ENCODE measurements around the gene PUDP. TPM values are rescaled to one million over a fixed set of nuclear protein-coding genes. Genes with fewer than 3 reads are reported as not detected.

The PUDP gene
- total RNA-seq, 2 donors from 2014 or later: 19.4 to 37.2 TPM

DNA sequence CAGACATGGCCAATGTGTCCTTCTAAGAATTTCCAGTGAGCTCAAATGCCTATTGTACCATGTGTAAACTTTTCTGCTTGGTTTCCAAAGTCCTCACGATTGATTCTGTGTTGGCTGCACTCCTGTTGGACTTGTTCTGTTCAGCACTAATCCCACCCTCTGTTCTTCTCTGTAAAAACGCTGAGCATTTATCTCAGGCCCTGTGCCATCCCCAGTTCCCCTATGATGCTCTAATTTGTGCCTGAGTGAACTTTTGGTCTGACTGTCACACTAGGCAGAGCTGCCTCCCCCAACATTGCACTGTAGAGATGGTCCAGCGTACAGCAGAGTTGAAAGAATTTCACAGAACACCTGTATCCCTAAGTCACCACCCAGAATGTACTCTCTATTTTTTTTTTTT is 76.6 kb downstream of the PUDP start:
- Mint-ChIP-seq H3K4me1 (peaks cover 21% of the 10 kb centered on the region), H3K27ac (no peak overlapping the region), H3K27me3 (ENCODE audit: insufficient read depth) (no peaks in the 10 kb centered on the region), H3K36me3 (ENCODE audit: low read depth) (peaks cover 33% of the 10 kb centered on the region), H3K4me3 (no peak overlapping the region), H3K9me3 (peaks cover 11% of the 10 kb centered on the region)
- Histone ChIP-seq H3K36me3 (ENCODE audit: control insufficient read depth, insufficient read depth, low read length) (no peaks in the 10 kb centered on the region), H3K27me3 (ENCODE audit: control insufficient read depth, insufficient read depth, low read length, poor library complexity, severe bottlenecking) (no peaks in the 10 kb centered on the region), H3K4me3 (ENCODE audit: low read length) (no peak overlapping the region), H3K27ac (ENCODE audit: low read depth, low read length) (no peak overlapping the region), H3K4me1 (ENCODE audit: control insufficient read depth, insufficient read depth, low read length) (no peaks in the 10 kb centered on the region), H3K9ac (ENCODE audit: extremely low read depth, low read length, poor library complexity, severe bottlenecking) (no peak overlapping the region), H3K9me3 (ENCODE audit: control insufficient read depth, low read length) (no peaks in the 10 kb centered on the region)
- TF ChIP-seq, protein P1, sequence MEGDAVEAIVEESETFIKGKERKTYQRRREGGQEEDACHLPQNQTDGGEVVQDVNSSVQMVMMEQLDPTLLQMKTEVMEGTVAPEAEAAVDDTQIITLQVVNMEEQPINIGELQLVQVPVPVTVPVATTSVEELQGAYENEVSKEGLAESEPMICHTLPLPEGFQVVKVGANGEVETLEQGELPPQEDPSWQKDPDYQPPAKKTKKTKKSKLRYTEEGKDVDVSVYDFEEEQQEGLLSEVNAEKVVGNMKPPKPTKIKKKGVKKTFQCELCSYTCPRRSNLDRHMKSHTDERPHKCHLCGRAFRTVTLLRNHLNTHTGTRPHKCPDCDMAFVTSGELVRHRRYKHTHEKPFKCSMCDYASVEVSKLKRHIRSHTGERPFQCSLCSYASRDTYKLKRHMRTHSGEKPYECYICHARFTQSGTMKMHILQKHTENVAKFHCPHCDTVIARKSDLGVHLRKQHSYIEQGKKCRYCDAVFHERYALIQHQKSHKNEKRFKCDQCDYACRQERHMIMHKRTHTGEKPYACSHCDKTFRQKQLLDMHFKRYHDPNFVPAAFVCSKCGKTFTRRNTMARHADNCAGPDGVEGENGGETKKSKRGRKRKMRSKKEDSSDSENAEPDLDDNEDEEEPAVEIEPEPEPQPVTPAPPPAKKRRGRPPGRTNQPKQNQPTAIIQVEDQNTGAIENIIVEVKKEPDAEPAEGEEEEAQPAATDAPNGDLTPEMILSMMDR (conservative IDR thresholded peaks at IDR 0.05): no peak
- 87% methylated on average over 3 of the region's 3 CpGs; no CpG with 5 or more reads in 1 of the 2 experiments for WGBS, 2 experiments (ENCODE audit: insufficient coverage in 1 of 2, insufficient read length in 1 of 2)
- DNase-seq: no peak

DNA sequence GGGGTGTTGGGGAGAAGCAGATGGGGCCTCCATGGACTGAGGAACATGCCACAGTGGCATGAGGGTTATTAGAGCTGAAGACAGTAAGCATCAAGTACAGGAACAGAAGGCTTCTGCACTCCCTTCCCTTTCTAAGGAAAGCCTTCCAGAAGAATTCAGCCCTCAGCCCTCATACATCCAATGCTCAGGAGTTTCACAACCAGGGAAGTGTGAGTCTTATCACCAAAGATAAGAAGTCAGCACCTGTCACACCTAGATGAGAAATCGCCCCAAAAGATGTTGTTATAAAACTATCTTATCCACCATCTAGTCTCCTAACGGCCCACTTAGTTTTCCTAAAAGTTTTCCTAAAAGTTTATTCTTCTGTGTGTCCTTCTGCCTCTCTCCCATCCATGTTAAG is 78.4 kb downstream of the PUDP start:
- Histone ChIP-seq H3K9ac (ENCODE audit: extremely low read depth, low read length, poor library complexity, severe bottlenecking) (no peak overlapping the region), H3K27me3 (ENCODE audit: control insufficient read depth, insufficient read depth, low read length, poor library complexity, severe bottlenecking) (no peaks in the 10 kb centered on the region), H3K36me3 (ENCODE audit: control insufficient read depth, insufficient read depth, low read length) (no peaks in the 10 kb centered on the region), H3K9me3 (ENCODE audit: control insufficient read depth, low read length) (no peaks in the 10 kb centered on the region), H3K4me3 (ENCODE audit: low read length) (no peak overlapping the region), H3K4me1 (ENCODE audit: control insufficient read depth, insufficient read depth, low read length) (no peaks in the 10 kb centered on the region), H3K27ac (ENCODE audit: low read depth, low read length) (no peak overlapping the region)
- peak overlapping the region; percentile 4 for H3K27ac Mint-ChIP-seq
- peaks cover 34% of the 10 kb centered on the region for H3K36me3 Mint-ChIP-seq (ENCODE audit: low read depth)
- DNase-seq: no peak
- H3K4me3 Mint-ChIP-seq: no peak overlapping the region
- H3K27me3 Mint-ChIP-seq (ENCODE audit: insufficient read depth): no peaks in the 10 kb centered on the region
- H3K9me3 Mint-ChIP-seq: peaks cover 16% of the 10 kb centered on the region
- 37 to 57% methylated on average over 1 to 2 of the region's 2 CpGs for WGBS, 2 experiments (ENCODE audit: insufficient coverage in 1 of 2, insufficient read length in 1 of 2)
- TF ChIP-seq, protein P1 (conservative IDR thresholded peaks at IDR 0.05): no peak
- peaks cover 19% of the 10 kb centered on the region for H3K4me1 Mint-ChIP-seq

DNA sequence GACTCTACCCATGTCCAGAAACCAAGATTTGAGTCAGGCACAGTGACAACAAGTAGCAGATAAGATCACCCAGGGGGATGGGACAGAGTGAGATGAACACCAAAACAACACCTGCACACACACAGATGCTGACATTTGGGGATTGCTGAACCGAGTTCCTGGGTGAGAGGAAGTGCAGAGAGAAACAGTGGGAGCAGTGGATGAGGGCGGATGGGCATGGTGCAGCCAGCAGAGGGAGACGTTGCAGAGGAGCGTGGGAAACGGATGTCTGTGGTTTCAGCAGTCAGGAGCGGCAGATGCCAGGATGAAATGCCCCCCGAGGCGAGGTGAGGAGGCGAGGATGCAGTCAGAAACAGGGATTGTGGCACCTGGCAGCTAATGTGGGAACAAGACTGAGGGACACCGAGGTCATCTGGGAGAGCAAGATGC is 79.0 kb downstream of the PUDP start:
- TF ChIP-seq, protein P1 (conservative IDR thresholded peaks at IDR 0.05): peak; percentile 79
- peak overlapping the region; percentile 42 for H3K27ac Mint-ChIP-seq
- Histone ChIP-seq H3K4me1 (ENCODE audit: control insufficient read depth, insufficient read depth, low read length) (no peaks in the 10 kb centered on the region), H3K27me3 (ENCODE audit: control insufficient read depth, insufficient read depth, low read length, poor library complexity, severe bottlenecking) (no peaks in the 10 kb centered on the region), H3K36me3 (ENCODE audit: control insufficient read depth, insufficient read depth, low read length) (no peaks in the 10 kb centered on the region), H3K27ac (ENCODE audit: low read depth, low read length) (no peak overlapping the region), H3K4me3 (ENCODE audit: low read length) (no peak overlapping the region), H3K9ac (ENCODE audit: extremely low read depth, low read length, poor library complexity, severe bottlenecking) (no peak overlapping the region), H3K9me3 (ENCODE audit: control insufficient read depth, low read length) (no peaks in the 10 kb centered on the region)
- 80 to 100% methylated on average over 1 to 10 of the region's 10 CpGs for WGBS, 2 experiments (ENCODE audit: insufficient coverage in 1 of 2, insufficient read length in 1 of 2)
- H3K4me1 Mint-ChIP-seq: peaks cover 17% of the 10 kb centered on the region
- no peaks in the 10 kb centered on the region for H3K27me3 Mint-ChIP-seq (ENCODE audit: insufficient read depth)
- H3K4me3 Mint-ChIP-seq: no peak overlapping the region
- peak; percentile 79 for DNase-seq
- peaks cover 16% of the 10 kb centered on the region for H3K9me3 Mint-ChIP-seq
- H3K36me3 Mint-ChIP-seq (ENCODE audit: low read depth): peaks cover 32% of the 10 kb centered on the region
